Measurements from ENCODE around the gene STAT5A. TPM values are rescaled to one million over a fixed set of nuclear protein-coding genes. Genes with fewer than 3 reads are reported as not detected.

STAT5A gene
- total and polyA plus RNA-seq, 9 of the 15 experiments (the other 6 are each of a cell fraction or from before 2014, with no cell fraction given): 79.9 to 415 (median 196) TPM

GRCh38 chr17:42283241-42284023, 4.9 kb upstream of the STAT5A start:
- no peaks in the 10 kb centered on the region for H3K27me3 ChIP-seq (ENCODE audit: control insufficient read depth in 2 of 2, insufficient read depth in 2 of 2, low read length in 2 of 2)
- in situ Hi-C loops (cut with MboI) (no loop called here), intact Hi-C loops (cut with micrococcal nuclease) (no loop called here)
- peak overlapping the region; percentile 47 to 82 for H3K9ac ChIP-seq (ENCODE audit: insufficient read depth in 1 of 2, low read depth in 2 of 2, low read length in 2 of 2)
- FAIRE-seq (no peak), DNase-seq (ENCODE audit: extremely low read depth in 1 of 4, low spot score in 3 of 4) (no peak), ATAC-seq (0 out of 3 replicates have a peak, but pooled peaks have one; percentile 1)
- H3K27ac ChIP-seq (ENCODE audit: extremely low read depth, low read depth, low read length): peak overlapping the region; percentile 59
- H3K4me3 ChIP-seq: peak overlapping the region; percentile 17; the same call in 1 of the 2 replicates
- no peak overlapping the region for H2AFZ ChIP-seq (ENCODE audit: low read depth, low read length)
- 45% methylated on average over 7 of the region's 7 CpGs for WGBS (ENCODE audit: insufficient coverage, low coverage, missing lambda C conversion rate)
- no peaks in the 10 kb centered on the region for H4K20me1 ChIP-seq (replicated peaks; ENCODE audit: control insufficient read depth, insufficient read depth, low read length)
- POLR2A ChIA-PET: interaction anchor here (0.6 to 0.7 kb wide), 3 partner anchors 9 to 231 kb away, joined by 3 read pairs; no protein-coding TSS in a partner anchor
- H3K4me1 ChIP-seq (replicated peaks in 1 of 2; ENCODE audit: control insufficient read depth in 2 of 2, insufficient read depth in 2 of 2, low read length in 2 of 2): peaks cover 49 to 55% of the 10 kb centered on the region in 2 experiments
- no peaks in the 10 kb centered on the region for H3K9me1 ChIP-seq (ENCODE audit: control insufficient read depth, insufficient read depth, low read length)
- H3K4me2 ChIP-seq (ENCODE audit: insufficient read depth, low read length): peak overlapping the region; percentile 66
- BruUV-seq (replicated peaks): no TSS peak
- CTCF ChIA-PET (ENCODE audit: low intra/inter-chr PET ratio): no interaction called here
- peaks cover 37% of the 10 kb centered on the region; the same call in 2 of the 3 replicates for H3K36me3 ChIP-seq (ENCODE audit: control insufficient read depth, insufficient read depth, low read length)
- H3K9me3 ChIP-seq (replicated peaks; ENCODE audit: control insufficient read depth, insufficient read depth, low read depth, low read length): no peaks in the 10 kb centered on the region
- peaks cover 80% of the 10 kb centered on the region for H3K79me2 ChIP-seq (ENCODE audit: control insufficient read depth, insufficient read depth, low read length)
- TF ChIP-seq MIER1 (IDR thresholded peaks at IDR 0.05; ENCODE audit: low read depth): no peak
- TF ChIP-seq, protein P1, sequence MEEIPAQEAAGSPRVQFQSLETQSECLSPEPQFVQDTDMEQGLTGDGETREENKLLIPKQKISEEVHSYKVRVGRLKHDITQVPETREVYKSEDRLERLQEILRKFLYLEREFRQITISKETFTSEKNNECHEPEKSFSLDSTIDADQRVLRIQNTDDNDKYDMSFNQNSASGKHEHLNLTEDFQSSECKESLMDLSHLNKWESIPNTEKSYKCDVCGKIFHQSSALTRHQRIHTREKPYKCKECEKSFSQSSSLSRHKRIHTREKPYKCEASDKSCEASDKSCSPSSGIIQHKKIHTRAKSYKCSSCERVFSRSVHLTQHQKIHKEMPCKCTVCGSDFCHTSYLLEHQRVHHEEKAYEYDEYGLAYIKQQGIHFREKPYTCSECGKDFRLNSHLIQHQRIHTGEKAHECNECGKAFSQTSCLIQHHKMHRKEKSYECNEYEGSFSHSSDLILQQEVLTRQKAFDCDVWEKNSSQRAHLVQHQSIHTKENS (CRISPR knock-in tag; IDR thresholded peaks at IDR 0.05): no peak
- TF ChIP-seq, protein P2, sequence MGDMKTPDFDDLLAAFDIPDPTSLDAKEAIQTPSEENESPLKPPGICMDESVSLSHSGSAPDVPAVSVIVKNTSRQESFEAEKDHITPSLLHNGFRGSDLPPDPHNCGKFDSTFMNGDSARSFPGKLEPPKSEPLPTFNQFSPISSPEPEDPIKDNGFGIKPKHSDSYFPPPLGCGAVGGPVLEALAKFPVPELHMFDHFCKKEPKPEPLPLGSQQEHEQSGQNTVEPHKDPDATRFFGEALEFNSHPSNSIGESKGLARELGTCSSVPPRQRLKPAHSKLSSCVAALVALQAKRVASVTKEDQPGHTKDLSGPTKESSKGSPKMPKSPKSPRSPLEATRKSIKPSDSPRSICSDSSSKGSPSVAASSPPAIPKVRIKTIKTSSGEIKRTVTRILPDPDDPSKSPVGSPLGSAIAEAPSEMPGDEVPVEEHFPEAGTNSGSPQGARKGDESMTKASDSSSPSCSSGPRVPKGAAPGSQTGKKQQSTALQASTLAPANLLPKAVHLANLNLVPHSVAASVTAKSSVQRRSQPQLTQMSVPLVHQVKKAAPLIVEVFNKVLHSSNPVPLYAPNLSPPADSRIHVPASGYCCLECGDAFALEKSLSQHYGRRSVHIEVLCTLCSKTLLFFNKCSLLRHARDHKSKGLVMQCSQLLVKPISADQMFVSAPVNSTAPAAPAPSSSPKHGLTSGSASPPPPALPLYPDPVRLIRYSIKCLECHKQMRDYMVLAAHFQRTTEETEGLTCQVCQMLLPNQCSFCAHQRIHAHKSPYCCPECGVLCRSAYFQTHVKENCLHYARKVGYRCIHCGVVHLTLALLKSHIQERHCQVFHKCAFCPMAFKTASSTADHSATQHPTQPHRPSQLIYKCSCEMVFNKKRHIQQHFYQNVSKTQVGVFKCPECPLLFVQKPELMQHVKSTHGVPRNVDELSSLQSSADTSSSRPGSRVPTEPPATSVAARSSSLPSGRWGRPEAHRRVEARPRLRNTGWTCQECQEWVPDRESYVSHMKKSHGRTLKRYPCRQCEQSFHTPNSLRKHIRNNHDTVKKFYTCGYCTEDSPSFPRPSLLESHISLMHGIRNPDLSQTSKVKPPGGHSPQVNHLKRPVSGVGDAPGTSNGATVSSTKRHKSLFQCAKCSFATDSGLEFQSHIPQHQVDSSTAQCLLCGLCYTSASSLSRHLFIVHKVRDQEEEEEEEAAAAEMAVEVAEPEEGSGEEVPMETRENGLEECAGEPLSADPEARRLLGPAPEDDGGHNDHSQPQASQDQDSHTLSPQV (IDR thresholded peaks at IDR 0.05): peak; percentile 20; the same call in 1 of the 2 replicates
- no peak for TF ChIP-seq HNRNPK (IDR thresholded peaks at IDR 0.05; ENCODE audit: low read depth, low read length, poor library complexity, severe bottlenecking)
- TF ChIP-seq ZFPM2 (CRISPR knock-in tag; IDR thresholded peaks at IDR 0.05): no peak
- TF ChIP-seq JUN (IDR thresholded peaks at IDR 0.05; ENCODE audit: borderline replicate concordance, low read depth, low read length): no peak
- no peak for TF ChIP-seq JUN (CRISPR knock-in tag; IDR thresholded peaks at IDR 0.05; ENCODE audit: borderline replicate concordance)
- no peak; the same call in 1 of the 2 replicates for TF ChIP-seq POLR2AphosphoS5 (IDR thresholded peaks at IDR 0.05; ENCODE audit: control insufficient read depth, insufficient read depth, low read depth, low read length)
- TF ChIP-seq BACH1 (tag; IDR thresholded peaks at IDR 0.05): no peak
- peak; percentile 47; the same call in 1 of the 2 replicates for TF ChIP-seq POLR2A (conservative IDR thresholded peaks at IDR 0.05)
- TF ChIP-seq FOXP1 (CRISPR knock-in tag; IDR thresholded peaks at IDR 0.05): no peak
- TF ChIP-seq RBM39 (optimal IDR thresholded peaks at IDR 0.05; ENCODE audit: low read depth, low read length): no peak
- peak; percentile 69 for TF ChIP-seq RBFOX2 (IDR thresholded peaks at IDR 0.05; ENCODE audit: low read depth, low read length)
- TF ChIP-seq ZNF253 (CRISPR knock-in tag; conservative IDR thresholded peaks at IDR 0.05): no peak
- TF ChIP-seq ZNF282 (CRISPR knock-in tag; IDR thresholded peaks at IDR 0.05): no peak
- no peak for TF ChIP-seq ZNF184 (CRISPR knock-in tag; IDR thresholded peaks at IDR 0.05)
- TF ChIP-seq POLR2G (IDR thresholded peaks at IDR 0.05; ENCODE audit: low read depth, low read length): peak; percentile 73

Measured in K562 (cell line).